Measurements from ENCODE around the gene TCF20.

Gene TCF20

DNA sequence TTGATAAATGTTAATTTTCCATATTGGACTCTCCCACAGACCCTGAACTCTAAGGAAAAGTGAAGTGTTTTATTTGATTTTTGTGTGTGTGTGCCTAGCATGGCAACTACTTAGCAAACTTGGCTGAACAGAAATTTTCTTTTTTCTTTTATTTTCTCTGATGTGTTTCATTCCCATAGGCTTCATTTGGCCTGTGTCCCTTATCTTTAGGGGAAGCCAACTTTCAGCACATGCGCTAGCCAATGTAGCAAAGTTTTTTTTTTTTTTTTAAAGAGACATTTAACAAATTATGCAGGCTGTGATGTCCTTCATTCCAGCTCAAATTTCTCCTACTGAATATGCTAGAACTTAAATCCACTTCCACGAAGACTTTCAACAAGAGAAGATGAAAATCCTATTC lies 14.2 kb downstream of the TCF20 start:
- TF ChIP-seq, protein P1, sequence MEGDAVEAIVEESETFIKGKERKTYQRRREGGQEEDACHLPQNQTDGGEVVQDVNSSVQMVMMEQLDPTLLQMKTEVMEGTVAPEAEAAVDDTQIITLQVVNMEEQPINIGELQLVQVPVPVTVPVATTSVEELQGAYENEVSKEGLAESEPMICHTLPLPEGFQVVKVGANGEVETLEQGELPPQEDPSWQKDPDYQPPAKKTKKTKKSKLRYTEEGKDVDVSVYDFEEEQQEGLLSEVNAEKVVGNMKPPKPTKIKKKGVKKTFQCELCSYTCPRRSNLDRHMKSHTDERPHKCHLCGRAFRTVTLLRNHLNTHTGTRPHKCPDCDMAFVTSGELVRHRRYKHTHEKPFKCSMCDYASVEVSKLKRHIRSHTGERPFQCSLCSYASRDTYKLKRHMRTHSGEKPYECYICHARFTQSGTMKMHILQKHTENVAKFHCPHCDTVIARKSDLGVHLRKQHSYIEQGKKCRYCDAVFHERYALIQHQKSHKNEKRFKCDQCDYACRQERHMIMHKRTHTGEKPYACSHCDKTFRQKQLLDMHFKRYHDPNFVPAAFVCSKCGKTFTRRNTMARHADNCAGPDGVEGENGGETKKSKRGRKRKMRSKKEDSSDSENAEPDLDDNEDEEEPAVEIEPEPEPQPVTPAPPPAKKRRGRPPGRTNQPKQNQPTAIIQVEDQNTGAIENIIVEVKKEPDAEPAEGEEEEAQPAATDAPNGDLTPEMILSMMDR (IDR thresholded peaks at IDR 0.05; ENCODE audit: extremely low read depth, insufficient read depth, missing control alignments): no peak
- no peak for DNase-seq (ENCODE audit: low spot score)
- in situ Hi-C loops (cut with MboI; ENCODE audit: low pct_unique_long_range_greater_than_20kb, low sequenced_read_pairs, unreplicated experiment): no loop called here

DNA sequence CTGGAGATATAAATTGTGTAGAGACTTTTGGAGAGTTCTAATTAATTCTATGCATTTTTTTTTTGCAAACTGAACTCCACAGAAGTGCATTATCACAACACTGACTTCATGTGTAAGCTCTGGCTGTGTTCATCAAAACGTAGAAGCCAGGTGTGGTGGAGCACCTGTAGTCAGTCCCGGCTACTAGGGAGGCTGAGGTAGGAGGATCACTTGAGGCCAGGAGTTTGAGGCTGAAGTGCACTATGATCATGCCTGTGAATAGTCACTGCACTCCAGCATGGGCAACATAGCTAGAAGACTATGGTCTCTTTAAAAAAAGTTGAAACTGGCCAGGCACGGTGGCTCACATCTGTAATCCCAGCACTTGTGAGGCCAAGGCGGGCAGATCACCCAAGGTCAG lies 20.6 kb downstream of the TCF20 start:
- in situ Hi-C loops (cut with MboI; ENCODE audit: low pct_unique_long_range_greater_than_20kb, low sequenced_read_pairs, unreplicated experiment): no loop called here
- DNase-seq (ENCODE audit: low spot score): no peak
- TF ChIP-seq, protein P1 (IDR thresholded peaks at IDR 0.05; ENCODE audit: extremely low read depth, insufficient read depth, missing control alignments): no peak

DNA sequence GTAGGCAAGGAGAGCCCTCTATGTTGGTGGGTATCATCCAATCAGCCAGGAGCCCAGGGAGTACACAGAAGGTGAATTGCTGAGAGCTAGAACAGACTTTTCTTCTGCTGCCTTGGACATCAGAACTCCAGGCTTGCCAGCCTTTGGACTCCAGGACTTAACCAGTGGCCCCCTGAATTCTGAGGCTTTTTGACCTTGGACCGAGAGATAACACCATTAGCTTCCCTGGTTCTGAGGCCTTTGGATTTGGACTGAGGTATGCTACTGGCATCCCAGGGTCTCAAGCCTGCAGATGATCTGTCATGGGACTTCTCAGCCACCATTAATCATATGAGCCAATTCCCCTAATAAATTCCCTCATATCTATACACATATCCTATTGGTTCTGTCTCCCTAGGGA lies 21.5 kb downstream of the TCF20 start:
- no peak for DNase-seq (ENCODE audit: low spot score)
- in situ Hi-C loops (cut with MboI; ENCODE audit: low pct_unique_long_range_greater_than_20kb, low sequenced_read_pairs, unreplicated experiment): no loop called here
- TF ChIP-seq, protein P1 (IDR thresholded peaks at IDR 0.05; ENCODE audit: extremely low read depth, insufficient read depth, missing control alignments): no peak

DNA sequence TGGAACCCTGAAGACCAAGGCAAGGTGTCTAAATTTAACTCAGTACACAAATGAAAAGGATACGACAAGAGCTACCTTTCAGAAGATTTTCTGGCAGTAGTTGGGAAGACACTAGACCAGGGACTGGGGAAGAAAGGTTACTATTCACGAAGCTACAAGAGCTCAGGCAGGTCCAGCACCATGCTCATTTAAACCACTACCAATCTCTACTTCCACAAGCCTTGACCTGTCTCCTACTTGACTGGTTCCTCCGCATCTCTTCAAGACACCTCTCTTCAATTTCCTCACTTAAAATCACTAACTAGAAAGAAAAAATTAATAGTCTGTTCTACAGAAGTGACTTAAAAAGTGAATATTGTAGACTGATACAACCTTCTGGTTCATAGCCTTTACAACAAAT lies 22.9 kb downstream of the TCF20 start:
- no peak for DNase-seq (ENCODE audit: low spot score)
- TF ChIP-seq, protein P1 (IDR thresholded peaks at IDR 0.05; ENCODE audit: extremely low read depth, insufficient read depth, missing control alignments): no peak
- in situ Hi-C loops (cut with MboI; ENCODE audit: low pct_unique_long_range_greater_than_20kb, low sequenced_read_pairs, unreplicated experiment): no loop called here

DNA sequence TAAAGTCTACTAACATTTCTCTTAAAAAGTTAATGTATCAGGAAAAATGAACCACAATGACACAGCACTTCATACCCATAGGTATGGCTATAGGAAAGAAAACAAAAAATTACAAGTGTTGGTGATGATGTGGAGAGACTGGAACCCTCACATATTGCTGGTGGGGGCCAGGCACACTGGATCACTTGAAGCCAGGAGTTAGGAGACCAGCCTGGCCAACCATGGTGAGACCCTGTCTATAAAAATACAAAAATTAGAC lies 26.7 kb downstream of the TCF20 start:
- in situ Hi-C loops (cut with MboI; ENCODE audit: low pct_unique_long_range_greater_than_20kb, low sequenced_read_pairs, unreplicated experiment): no loop called here
- TF ChIP-seq, protein P1 (IDR thresholded peaks at IDR 0.05; ENCODE audit: extremely low read depth, insufficient read depth, missing control alignments): no peak
- no peak for DNase-seq (ENCODE audit: low spot score)

DNA sequence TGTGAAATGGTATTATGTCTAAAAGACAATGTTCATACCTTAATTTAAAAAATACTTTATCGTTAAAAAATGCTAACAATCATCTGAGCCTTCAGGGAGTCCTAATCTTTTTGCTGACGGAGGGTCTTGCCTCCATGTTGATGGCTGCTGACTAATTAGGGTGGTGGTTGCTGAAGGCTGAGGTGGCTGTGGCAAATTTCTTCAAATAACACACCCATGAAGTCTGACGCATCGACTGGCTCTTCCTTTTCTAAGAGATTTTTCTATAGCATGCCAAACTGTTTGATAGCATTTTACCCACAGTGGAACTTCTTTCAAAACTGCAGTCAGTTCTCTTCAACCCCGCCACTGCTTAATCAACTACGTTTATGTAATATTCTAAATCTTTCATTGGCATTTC lies 33.6 kb downstream of the TCF20 start:
- DNase-seq (ENCODE audit: low spot score): no peak

DNA sequence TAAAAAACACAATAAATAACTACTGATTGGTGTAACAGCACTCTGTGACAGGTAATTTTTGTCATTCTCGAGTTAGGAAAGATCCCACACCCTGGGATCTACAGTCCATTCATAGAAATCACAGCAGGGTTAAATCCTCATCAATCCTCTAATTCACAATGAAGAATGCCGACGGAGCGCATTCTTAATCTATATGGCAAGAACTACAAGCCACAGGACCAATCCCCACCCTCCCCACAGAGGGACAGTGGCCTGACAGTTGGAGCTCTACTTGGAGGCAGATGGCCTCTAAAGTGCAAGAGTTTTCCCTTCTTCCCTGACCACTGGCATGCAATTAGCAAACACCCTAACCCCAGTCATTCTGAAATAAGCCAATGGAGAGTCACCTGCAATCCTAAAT lies 34.2 kb downstream of the TCF20 start:
- in situ Hi-C loops (cut with MboI; ENCODE audit: low pct_unique_long_range_greater_than_20kb, low sequenced_read_pairs, unreplicated experiment): no loop called here
- TF ChIP-seq, protein P1 (IDR thresholded peaks at IDR 0.05; ENCODE audit: extremely low read depth, insufficient read depth, missing control alignments): no peak
- DNase-seq (ENCODE audit: low spot score): no peak

More for the DNA sequence above, 33.6 kb downstream of the TCF20 start:
- in situ Hi-C loops (cut with MboI; ENCODE audit: low pct_unique_long_range_greater_than_20kb, low sequenced_read_pairs, unreplicated experiment): no loop called here
- TF ChIP-seq, protein P1 (IDR thresholded peaks at IDR 0.05; ENCODE audit: extremely low read depth, insufficient read depth, missing control alignments): no peak

All from GM13977 (cell line).